ENCODE results near the gene CPSF7. TPM values are rescaled to one million over a fixed set of nuclear protein-coding genes. Genes with fewer than 3 reads are reported as not detected.

The CPSF7 gene
- total RNA-seq, 1 donor from 2014 or later: 41.5 TPM

GRCh38 chr11:61361741-61362541, 67.8 kb downstream of the CPSF7 start, which contains the start of the genes CYB561A3 and TMEM138:
TSS of gene CYB561A3 (minus strand) at chr11:61361882. CDS start at chr11:61356713, 5,169 bp downstream.
TSS of gene TMEM138 (plus strand) at chr11:61362374. CDS start at chr11:61364391, 2,017 bp downstream.
- DNase-seq (peak; percentile 95), ATAC-seq (peak; percentile 97)
- intact Hi-C loops (cut with micrococcal nuclease): no loop called here

GRCh38 chr11:61361237-61361740, 68.5 kb downstream of the CPSF7 start:
- DNase-seq: no peak
- no peak for ATAC-seq
- intact Hi-C loops (cut with micrococcal nuclease): no loop called here

GRCh38 chr11:61359516-61359915, 70.3 kb downstream of the CPSF7 start:
- ATAC-seq: no peak
- DNase-seq: no peak
- intact Hi-C loops (cut with micrococcal nuclease): no loop called here

GRCh38 chr11:61358566-61358965, 71.2 kb downstream of the CPSF7 start:
- DNase-seq (no peak), ATAC-seq (no peak)
- intact Hi-C loops (cut with micrococcal nuclease): no loop called here

GRCh38 chr11:61357894-61358239, 71.9 kb downstream of the CPSF7 start:
- intact Hi-C loops (cut with micrococcal nuclease): no loop called here
- ATAC-seq (no peak), DNase-seq (no peak)

- ATAC-seq (no peak), DNase-seq (no peak)
- intact Hi-C loops (cut with micrococcal nuclease): no loop called here
Observed at GRCh38 chr11:61357233-61357893, 72.4 kb downstream of the CPSF7 start.

- intact Hi-C loops (cut with micrococcal nuclease): no loop called here
- DNase-seq (no peak), ATAC-seq (no peak)
Observed at GRCh38 chr11:61356706-61357105, 73.1 kb downstream of the CPSF7 start.

GRCh38 chr11:61354208-61354607, 75.6 kb downstream of the CPSF7 start:
- DNase-seq (no peak), ATAC-seq (no peak)
- intact Hi-C loops (cut with micrococcal nuclease): no loop called here

- intact Hi-C loops (cut with micrococcal nuclease): no loop called here
- no peak for ATAC-seq
- no peak for DNase-seq
Observed at GRCh38 chr11:61353131-61354067, 76.4 kb downstream of the CPSF7 start.

Other genes starting within 250 kb of the CPSF7 start
- gene PGA3, start 226.5 kb downstream of the CPSF7 start, total RNA-seq: not detected
- gene PGA4, start 207.6 kb downstream of the CPSF7 start, total RNA-seq: 0.47 TPM
- 0.40 TPM for gene PGA5, start 188.8 kb downstream of the CPSF7 start, total RNA-seq
- 0.94 TPM for gene VWCE, start 134.7 kb downstream of the CPSF7 start, total RNA-seq
- 126 TPM for gene DDB1, start 96.9 kb downstream of the CPSF7 start, total RNA-seq
- 12.8 TPM for gene TKFC, start 96.7 kb downstream of the CPSF7 start, total RNA-seq
- 10.9 TPM for gene CYB561A3, start 68.1 kb downstream of the CPSF7 start, total RNA-seq
- 16.1 TPM for gene TMEM138, start 67.6 kb downstream of the CPSF7 start, total RNA-seq
- gene TMEM216, start 37.4 kb downstream of the CPSF7 start, total RNA-seq: 4.8 TPM
- gene SDHAF2, start 149 bp upstream of the CPSF7 start, total RNA-seq: 32.6 TPM
- 0.45 TPM for gene LRRC10B, start 78.8 kb upstream of the CPSF7 start, total RNA-seq
- gene SYT7, start 151.1 kb upstream of the CPSF7 start, total RNA-seq: 32.5 TPM